ENCODE data around the gene MAP1LC3B2.

DNA sequence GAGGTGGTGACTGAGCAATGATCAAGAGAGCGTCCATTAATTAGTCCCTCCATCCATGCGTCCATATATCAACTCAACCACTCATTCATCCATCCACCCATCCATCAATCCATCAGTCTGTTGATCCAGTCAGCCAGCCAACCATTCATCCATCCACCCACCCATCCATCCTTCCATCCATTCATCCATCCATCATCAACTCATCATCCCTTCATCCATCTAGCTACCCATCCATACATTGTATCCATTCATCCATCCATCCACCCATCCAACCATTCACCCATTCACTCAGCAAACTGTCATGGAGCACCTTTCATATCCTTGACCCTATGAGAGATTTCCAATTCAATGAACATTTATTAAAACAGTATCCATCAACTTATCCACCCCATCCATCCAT, 28.1 kb downstream of the MAP1LC3B2 start:
- TF ChIP-seq POLR2AphosphoS5 (IDR thresholded peaks at IDR 0.05; ENCODE audit: borderline replicate concordance, low read depth, low read length) (no peak), EZH2 (IDR thresholded peaks at IDR 0.05) (no peak)
